Adrenal gland (tissue), 5 donors: ENCODE results near the gene KDM4C.

Experiments
- POLR2A ChIP-seq, 2 donors: fragments of 450-650 bp; IDR thresholded peaks; one replicate each; pipeline ENCODE4 v1.6.1; 2017; ENCODE audit warnings: antibody characterized with exemption in 2 of 2, mild to moderate bottlenecking in 2 of 2, moderate library complexity in 1 of 2
- TF ChIP-seq, protein P1 (sequence below), 6 experiments: fragments of 450-650 bp in 4 of 6; fragments of 200-600 bp in 2 of 6; sonication (generic) in 1 of 6; IDR thresholded peaks; 1 replicate in 5 of 6; 2 replicates in 1 of 6; pipeline versions ENCODE4 v1.5.1 to v1.8.0; 2016 to 2021; ENCODE audit warnings: antibody characterized with exemption in 6 of 6, mild to moderate bottlenecking in 2 of 6, moderate library complexity in 1 of 6
- donor health status: DM: no; HTN: no; CAD: no.

DNA sequence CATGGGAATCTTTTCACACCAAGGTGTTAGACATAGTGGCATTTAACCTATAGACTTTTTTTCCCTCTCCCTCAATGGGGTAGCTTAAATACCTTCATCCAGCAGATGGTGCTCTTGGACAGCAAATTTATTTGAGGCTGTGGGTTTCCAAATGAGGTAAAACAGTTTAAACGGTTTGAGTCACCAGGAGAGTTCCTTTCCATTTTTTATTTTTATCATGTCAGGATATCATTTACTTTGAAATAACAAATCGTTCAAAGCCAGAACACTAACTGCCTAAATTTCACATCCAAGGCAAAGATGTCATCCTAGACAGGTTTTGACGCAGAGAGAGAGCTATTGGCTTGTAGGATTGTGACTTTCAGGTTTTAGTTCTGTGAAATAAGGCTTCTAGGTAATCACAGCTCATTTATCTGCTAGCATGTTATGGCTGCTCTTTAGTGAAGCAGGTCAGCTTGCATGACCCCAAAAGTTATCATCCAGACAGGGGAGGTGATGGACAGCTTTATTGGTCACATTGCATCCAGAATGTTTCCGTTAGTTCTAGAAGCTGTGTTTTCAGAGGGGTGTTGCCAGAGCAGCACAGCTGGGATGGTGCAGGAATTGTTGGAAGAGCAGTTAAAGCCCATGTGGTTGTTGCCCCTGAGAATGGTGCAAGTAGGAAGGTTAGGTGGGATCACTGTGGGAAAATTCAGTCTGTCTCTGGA, 69.8 kb downstream of the KDM4C start:
- TF ChIP-seq, protein P1, sequence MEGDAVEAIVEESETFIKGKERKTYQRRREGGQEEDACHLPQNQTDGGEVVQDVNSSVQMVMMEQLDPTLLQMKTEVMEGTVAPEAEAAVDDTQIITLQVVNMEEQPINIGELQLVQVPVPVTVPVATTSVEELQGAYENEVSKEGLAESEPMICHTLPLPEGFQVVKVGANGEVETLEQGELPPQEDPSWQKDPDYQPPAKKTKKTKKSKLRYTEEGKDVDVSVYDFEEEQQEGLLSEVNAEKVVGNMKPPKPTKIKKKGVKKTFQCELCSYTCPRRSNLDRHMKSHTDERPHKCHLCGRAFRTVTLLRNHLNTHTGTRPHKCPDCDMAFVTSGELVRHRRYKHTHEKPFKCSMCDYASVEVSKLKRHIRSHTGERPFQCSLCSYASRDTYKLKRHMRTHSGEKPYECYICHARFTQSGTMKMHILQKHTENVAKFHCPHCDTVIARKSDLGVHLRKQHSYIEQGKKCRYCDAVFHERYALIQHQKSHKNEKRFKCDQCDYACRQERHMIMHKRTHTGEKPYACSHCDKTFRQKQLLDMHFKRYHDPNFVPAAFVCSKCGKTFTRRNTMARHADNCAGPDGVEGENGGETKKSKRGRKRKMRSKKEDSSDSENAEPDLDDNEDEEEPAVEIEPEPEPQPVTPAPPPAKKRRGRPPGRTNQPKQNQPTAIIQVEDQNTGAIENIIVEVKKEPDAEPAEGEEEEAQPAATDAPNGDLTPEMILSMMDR (IDR thresholded peaks at IDR 0.05): peak; percentile 29 to 66 (median 56)
- TF ChIP-seq POLR2A (IDR thresholded peaks at IDR 0.05): no peak
